ENCODE results near the gene LLGL2. TPM values are rescaled to one million over a fixed set of nuclear protein-coding genes. Genes with fewer than 3 reads are reported as not detected.

Gene LLGL2
- total and polyA plus RNA-seq, 2 donors (not counting 1 experiment from before 2014, with no cell fraction given): 0.03 to 0.33 TPM

- no peak overlapping the region for H3K27ac ChIP-seq (ENCODE audit: insufficient read depth, low read length)
- H3K4me3 ChIP-seq (replicated peaks in 1 of 4; ENCODE audit: control extremely low read depth in 1 of 4, insufficient read depth in 1 of 4, low read depth in 3 of 4, low read length in 4 of 4): no peak overlapping the region
- no peak overlapping the region for H2AFZ ChIP-seq (ENCODE audit: low read length)
- no peaks in the 10 kb centered on the region for H3K36me3 ChIP-seq (ENCODE audit: control insufficient read depth, insufficient read depth, low read length)
- H3K4me1 ChIP-seq (ENCODE audit: control insufficient read depth, extremely low read depth, insufficient read depth, low read length): no peaks in the 10 kb centered on the region
- TF ChIP-seq CTCF (conservative IDR thresholded peaks at IDR 0.05 in 1 of 2, IDR thresholded peaks at IDR 0.05 in 1 of 2; ENCODE audit: low read depth in 1 of 2, low read length in 2 of 2) (no peak), EZH2 (IDR thresholded peaks at IDR 0.05; ENCODE audit: low read length, missing control alignments) (no peak)
- no peaks in the 10 kb centered on the region for H4K20me1 ChIP-seq (ENCODE audit: control insufficient read depth, extremely low read depth, insufficient read depth, low read length)
- H3K79me2 ChIP-seq (ENCODE audit: control insufficient read depth, insufficient read depth, low read length): no peaks in the 10 kb centered on the region
- DNase-seq (ENCODE audit: low read depth in 2 of 2): no peak
- no peak overlapping the region for H3K9ac ChIP-seq (ENCODE audit: insufficient read depth, low read length)
- no peak overlapping the region for H3K4me2 ChIP-seq (ENCODE audit: extremely low read depth, insufficient read depth, low read length)
- no peaks in the 10 kb centered on the region for H3K9me3 ChIP-seq (ENCODE audit: control insufficient read depth, insufficient read depth, low read depth, low read length)
- peaks cover 4% of the 10 kb centered on the region for H3K27me3 ChIP-seq (ENCODE audit: control insufficient read depth, insufficient read depth, low read length)
These were observed 23.3 kb downstream of the LLGL2 start for GRCh38 chr17:75548813-75549212.

GRCh38 chr17:75549246-75550138 is 24.0 kb downstream of the LLGL2 start:
- H3K36me3 ChIP-seq (ENCODE audit: control insufficient read depth, insufficient read depth, low read length): no peaks in the 10 kb centered on the region
- H3K4me2 ChIP-seq (ENCODE audit: extremely low read depth, insufficient read depth, low read length): no peak overlapping the region
- no peaks in the 10 kb centered on the region for H4K20me1 ChIP-seq (ENCODE audit: control insufficient read depth, extremely low read depth, insufficient read depth, low read length)
- no peak overlapping the region for H3K9ac ChIP-seq (ENCODE audit: insufficient read depth, low read length)
- no peaks in the 10 kb centered on the region for H3K79me2 ChIP-seq (ENCODE audit: control insufficient read depth, insufficient read depth, low read length)
- DNase-seq (ENCODE audit: low read depth in 2 of 2): no peak
- no peak overlapping the region for H3K27ac ChIP-seq (ENCODE audit: insufficient read depth, low read length)
- H3K4me3 ChIP-seq (replicated peaks in 1 of 4; ENCODE audit: control extremely low read depth in 1 of 4, insufficient read depth in 1 of 4, low read depth in 3 of 4, low read length in 4 of 4): no peak overlapping the region
- no peak overlapping the region for H2AFZ ChIP-seq (ENCODE audit: low read length)
- no peaks in the 10 kb centered on the region for H3K4me1 ChIP-seq (ENCODE audit: control insufficient read depth, extremely low read depth, insufficient read depth, low read length)
- no peaks in the 10 kb centered on the region for H3K9me3 ChIP-seq (ENCODE audit: control insufficient read depth, insufficient read depth, low read depth, low read length)
- H3K27me3 ChIP-seq (ENCODE audit: control insufficient read depth, insufficient read depth, low read length): peaks cover 3% of the 10 kb centered on the region
- TF ChIP-seq EZH2 (IDR thresholded peaks at IDR 0.05; ENCODE audit: low read length, missing control alignments) (no peak), CTCF (conservative IDR thresholded peaks at IDR 0.05 in 1 of 2, IDR thresholded peaks at IDR 0.05 in 1 of 2; ENCODE audit: low read depth in 1 of 2, low read length in 2 of 2) (no peak)

- no peak overlapping the region for H3K9ac ChIP-seq (ENCODE audit: insufficient read depth, low read length)
- no peak overlapping the region for H3K4me2 ChIP-seq (ENCODE audit: extremely low read depth, insufficient read depth, low read length)
- no peaks in the 10 kb centered on the region for H4K20me1 ChIP-seq (ENCODE audit: control insufficient read depth, extremely low read depth, insufficient read depth, low read length)
- no peak for DNase-seq (ENCODE audit: low read depth in 2 of 2)
- H3K9me3 ChIP-seq (ENCODE audit: control insufficient read depth, insufficient read depth, low read depth, low read length): no peaks in the 10 kb centered on the region
- H3K79me2 ChIP-seq (ENCODE audit: control insufficient read depth, insufficient read depth, low read length): no peaks in the 10 kb centered on the region
- TF ChIP-seq EZH2 (IDR thresholded peaks at IDR 0.05; ENCODE audit: low read length, missing control alignments) (no peak), CTCF (conservative IDR thresholded peaks at IDR 0.05 in 1 of 2, IDR thresholded peaks at IDR 0.05 in 1 of 2; ENCODE audit: low read depth in 1 of 2, low read length in 2 of 2) (no peak)
- H3K4me1 ChIP-seq (ENCODE audit: control insufficient read depth, extremely low read depth, insufficient read depth, low read length): no peaks in the 10 kb centered on the region
- no peak overlapping the region for H3K27ac ChIP-seq (ENCODE audit: insufficient read depth, low read length)
- H3K36me3 ChIP-seq (ENCODE audit: control insufficient read depth, insufficient read depth, low read length): no peaks in the 10 kb centered on the region
- H2AFZ ChIP-seq (ENCODE audit: low read length): no peak overlapping the region
- H3K27me3 ChIP-seq (ENCODE audit: control insufficient read depth, insufficient read depth, low read length): no peaks in the 10 kb centered on the region
- H3K4me3 ChIP-seq (replicated peaks in 1 of 4; ENCODE audit: control extremely low read depth in 1 of 4, insufficient read depth in 1 of 4, low read depth in 3 of 4, low read length in 4 of 4): no peak overlapping the region
These were observed 24.6 kb downstream of the LLGL2 start for GRCh38 chr17:75550139-75550465.
